ENCODE data around the gene ARHGEF10L.

ARHGEF10L gene

GRCh38 chr1:17550729-17551584, 11.5 kb downstream of the ARHGEF10L start:
- H4K20me1 ChIP-seq (ENCODE audit: low read depth, low read length), result no peaks in the 10 kb centered on the region
- no peaks in the 10 kb centered on the region for H3K27me3 ChIP-seq (ENCODE audit: low read length)
- no peaks in the 10 kb centered on the region for H3K36me3 ChIP-seq (ENCODE audit: low read length)
- H2AFZ ChIP-seq (ENCODE audit: low read depth, low read length, severe bottlenecking), result no peak overlapping the region
- no peaks in the 10 kb centered on the region for H3F3A ChIP-seq (ENCODE audit: insufficient read depth)
- no peak for TF ChIP-seq EZH2phosphoT487 (conservative IDR thresholded peaks at IDR 0.05; ENCODE audit: low read length)
- TF ChIP-seq, protein P1, sequence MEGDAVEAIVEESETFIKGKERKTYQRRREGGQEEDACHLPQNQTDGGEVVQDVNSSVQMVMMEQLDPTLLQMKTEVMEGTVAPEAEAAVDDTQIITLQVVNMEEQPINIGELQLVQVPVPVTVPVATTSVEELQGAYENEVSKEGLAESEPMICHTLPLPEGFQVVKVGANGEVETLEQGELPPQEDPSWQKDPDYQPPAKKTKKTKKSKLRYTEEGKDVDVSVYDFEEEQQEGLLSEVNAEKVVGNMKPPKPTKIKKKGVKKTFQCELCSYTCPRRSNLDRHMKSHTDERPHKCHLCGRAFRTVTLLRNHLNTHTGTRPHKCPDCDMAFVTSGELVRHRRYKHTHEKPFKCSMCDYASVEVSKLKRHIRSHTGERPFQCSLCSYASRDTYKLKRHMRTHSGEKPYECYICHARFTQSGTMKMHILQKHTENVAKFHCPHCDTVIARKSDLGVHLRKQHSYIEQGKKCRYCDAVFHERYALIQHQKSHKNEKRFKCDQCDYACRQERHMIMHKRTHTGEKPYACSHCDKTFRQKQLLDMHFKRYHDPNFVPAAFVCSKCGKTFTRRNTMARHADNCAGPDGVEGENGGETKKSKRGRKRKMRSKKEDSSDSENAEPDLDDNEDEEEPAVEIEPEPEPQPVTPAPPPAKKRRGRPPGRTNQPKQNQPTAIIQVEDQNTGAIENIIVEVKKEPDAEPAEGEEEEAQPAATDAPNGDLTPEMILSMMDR (IDR thresholded peaks at IDR 0.05; ENCODE audit: insufficient read depth, low read length, poor library complexity, severe bottlenecking), result no peak
- no peak overlapping the region for H3K9ac ChIP-seq (ENCODE audit: low read length)
- H3K9me3 ChIP-seq (ENCODE audit: insufficient read depth, low read length), result no peaks in the 10 kb centered on the region
- H3K4me2 ChIP-seq (ENCODE audit: low read depth, low read length, poor library complexity, severe bottlenecking), result no peak overlapping the region
- no peak overlapping the region for H3K4me3 ChIP-seq (ENCODE audit: insufficient read depth, low read length, poor library complexity, severe bottlenecking)
- H3K79me2 ChIP-seq (ENCODE audit: insufficient read depth, low read length), result no peaks in the 10 kb centered on the region
- H3K27ac ChIP-seq (ENCODE audit: low read depth, low read length), result no peak overlapping the region
- H3K9me2 ChIP-seq (replicated peaks; ENCODE audit: insufficient read depth, low read length), result no peaks in the 10 kb centered on the region

DNA sequence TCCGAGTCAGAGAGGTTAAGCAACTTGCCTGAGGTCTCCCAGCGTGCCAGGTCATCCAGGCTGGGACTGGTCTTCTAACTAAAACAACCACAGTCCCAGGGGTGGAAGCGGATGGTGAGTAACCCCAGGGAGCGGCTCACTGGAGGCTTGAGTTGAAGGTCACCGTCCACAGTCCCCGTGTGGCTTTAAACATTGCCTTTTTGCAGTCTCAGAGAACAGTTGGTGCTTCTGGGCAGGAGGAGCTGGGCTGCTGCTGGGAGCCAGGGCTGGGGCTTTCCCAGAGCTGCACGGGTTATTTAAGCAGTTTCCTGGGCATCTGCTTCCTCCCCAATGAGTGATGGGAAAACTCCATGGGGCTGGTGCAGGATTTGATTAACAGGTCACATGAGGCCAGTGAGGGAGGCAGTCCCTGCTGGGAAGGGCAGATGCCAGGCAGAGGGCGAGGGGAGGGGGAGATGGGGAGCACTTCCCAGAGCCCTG, 12.3 kb downstream of the ARHGEF10L start:
- Histone ChIP-seq H3K27ac (ENCODE audit: low read depth, low read length) (no peak overlapping the region), H3K4me2 (ENCODE audit: low read depth, low read length, poor library complexity, severe bottlenecking) (no peak overlapping the region), H3K79me2 (ENCODE audit: insufficient read depth, low read length) (no peaks in the 10 kb centered on the region), H3F3A (ENCODE audit: insufficient read depth) (no peaks in the 10 kb centered on the region), H2AFZ (ENCODE audit: low read depth, low read length, severe bottlenecking) (no peak overlapping the region), H3K9me2 (replicated peaks; ENCODE audit: insufficient read depth, low read length) (no peaks in the 10 kb centered on the region), H3K27me3 (ENCODE audit: low read length) (no peaks in the 10 kb centered on the region), H4K20me1 (ENCODE audit: low read depth, low read length) (no peaks in the 10 kb centered on the region), H3K36me3 (ENCODE audit: low read length) (no peaks in the 10 kb centered on the region), H3K9me3 (ENCODE audit: insufficient read depth, low read length) (no peaks in the 10 kb centered on the region), H3K9ac (ENCODE audit: low read length) (no peak overlapping the region), H3K4me3 (ENCODE audit: insufficient read depth, low read length, poor library complexity, severe bottlenecking) (no peak overlapping the region)
- no peak for TF ChIP-seq EZH2phosphoT487 (conservative IDR thresholded peaks at IDR 0.05; ENCODE audit: low read length)
- TF ChIP-seq, protein P1 (IDR thresholded peaks at IDR 0.05; ENCODE audit: insufficient read depth, low read length, poor library complexity, severe bottlenecking), result no peak

DNA sequence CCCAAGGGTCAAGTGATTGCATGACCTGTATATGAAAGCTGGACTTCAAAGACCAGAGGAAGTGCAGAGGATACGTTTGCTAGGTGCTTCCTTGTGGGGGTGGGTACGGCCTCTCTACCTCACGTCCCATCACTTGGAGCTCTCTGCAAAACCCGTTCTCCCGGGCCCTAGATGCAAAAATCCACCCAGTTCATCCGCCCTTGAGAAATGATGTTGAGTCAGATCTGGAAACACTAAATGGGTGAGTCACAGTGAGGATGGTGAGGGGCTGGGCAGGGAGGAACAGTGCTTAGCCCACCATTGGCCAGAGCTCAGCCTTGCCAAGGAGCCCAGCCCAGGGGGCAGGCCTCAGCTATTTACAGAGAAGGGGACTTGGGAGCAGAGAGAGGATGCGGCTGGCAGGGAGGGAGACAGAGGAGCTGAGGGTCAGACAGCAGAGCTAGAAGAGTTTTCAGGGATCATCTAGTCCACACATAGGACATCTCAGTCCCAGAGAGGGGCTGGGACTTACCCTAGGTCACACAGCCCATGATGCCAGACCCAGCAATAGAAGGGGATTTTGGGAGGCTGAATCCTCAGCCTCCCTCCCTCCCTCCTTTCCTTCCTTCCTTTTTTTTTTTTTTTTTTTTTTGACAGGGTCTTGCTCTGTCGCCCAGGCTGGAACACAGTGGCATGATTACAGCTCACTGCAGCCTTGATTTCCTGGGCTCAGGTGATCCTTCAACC, 14.6 kb downstream of the ARHGEF10L start:
- no peaks in the 10 kb centered on the region for H3K9me3 ChIP-seq (ENCODE audit: insufficient read depth, low read length)
- no peaks in the 10 kb centered on the region for H3F3A ChIP-seq (ENCODE audit: insufficient read depth)
- no peaks in the 10 kb centered on the region for H3K79me2 ChIP-seq (ENCODE audit: insufficient read depth, low read length)
- H3K9me2 ChIP-seq (replicated peaks; ENCODE audit: insufficient read depth, low read length), result no peaks in the 10 kb centered on the region
- H3K4me3 ChIP-seq (ENCODE audit: insufficient read depth, low read length, poor library complexity, severe bottlenecking), result no peak overlapping the region
- no peak overlapping the region for H3K27ac ChIP-seq (ENCODE audit: low read depth, low read length)
- no peak overlapping the region for H3K9ac ChIP-seq (ENCODE audit: low read length)
- H3K4me2 ChIP-seq (ENCODE audit: low read depth, low read length, poor library complexity, severe bottlenecking), result no peak overlapping the region
- no peak overlapping the region for H2AFZ ChIP-seq (ENCODE audit: low read depth, low read length, severe bottlenecking)
- H3K36me3 ChIP-seq (ENCODE audit: low read length), result no peaks in the 10 kb centered on the region
- H3K27me3 ChIP-seq (ENCODE audit: low read length), result no peaks in the 10 kb centered on the region
- TF ChIP-seq EZH2phosphoT487 (conservative IDR thresholded peaks at IDR 0.05; ENCODE audit: low read length), result no peak
- TF ChIP-seq, protein P1 (IDR thresholded peaks at IDR 0.05; ENCODE audit: insufficient read depth, low read length, poor library complexity, severe bottlenecking), result no peak
- no peaks in the 10 kb centered on the region for H4K20me1 ChIP-seq (ENCODE audit: low read depth, low read length)
